ENCODE results near the gene SMIM44. TPM values are rescaled to one million over a fixed set of nuclear protein-coding genes. Genes with fewer than 3 reads are reported as not detected.

The SMIM44 gene
- total and polyA plus RNA-seq, 9 of the 15 experiments (the other 6 are each of a cell fraction or from before 2014, with no cell fraction given) = not detected

- peak; percentile 14; the same call in 1 of the 2 replicates for TF ChIP-seq TFAP4 (CRISPR knock-in tag; IDR thresholded peaks at IDR 0.05; ENCODE audit: borderline replicate concordance)
- TF ChIP-seq PHF8 (IDR thresholded peaks at IDR 0.05; ENCODE audit: borderline replicate concordance, low read length) = no peak
- no peak for TF ChIP-seq LCOR (CRISPR knock-in tag; IDR thresholded peaks at IDR 0.05)
- no peak for TF ChIP-seq ZBTB49 (CRISPR knock-in tag; IDR thresholded peaks at IDR 0.05; ENCODE audit: borderline replicate concordance)
- peak; percentile 34; the same call in 1 of the 2 replicates for TF ChIP-seq GABPB1 (CRISPR knock-in tag; IDR thresholded peaks at IDR 0.05)
- peak; percentile 89 for TF ChIP-seq ATF3 (IDR thresholded peaks at IDR 0.05)
- no peak for TF ChIP-seq ATF3 (CRISPR knock-in tag; conservative IDR thresholded peaks at IDR 0.05)
- peak; percentile 41; the same call in 1 of the 2 replicates for TF ChIP-seq POLR2G (IDR thresholded peaks at IDR 0.05; ENCODE audit: low read depth, low read length)
- peak; percentile 73 for TF ChIP-seq ATF7 (IDR thresholded peaks at IDR 0.05)
- 0 out of 2 replicates have a peak, but pooled peaks have one; percentile 36 for TF ChIP-seq ZBTB7A (IDR thresholded peaks at IDR 0.05; ENCODE audit: borderline replicate concordance, control insufficient read depth, low read depth, low read length)
Measured at GRCh38 chr19:3507371-3508120, 24.3 kb upstream of the SMIM44 start (continued).

All from K562 (cell line).